Chondrocyte (in vitro differentiated cells): ENCODE data around the gene DRC3. TPM values are rescaled to one million over a fixed set of nuclear protein-coding genes. Genes with fewer than 3 reads are reported as not detected.

Experiments
- DNase-seq: peaks from one replicate; pipeline ENCODE4 v3.0.0; 2021; ENCODE audit warnings: mixed read lengths, low spot score
- H3K27ac Mint-ChIP-seq: one replicate; pipeline ENCODE4 v1.8.0; 2021; ENCODE audit warnings: mild to moderate bottlenecking, moderate library complexity, mixed read lengths; ENCODE audit not compliant: unreplicated experiment
- H3K27me3 Mint-ChIP-seq: 2 replicates; pipeline ENCODE4 v1.8.0; 2021; ENCODE audit warnings: low read depth, mixed read lengths
- H3K36me3 Mint-ChIP-seq: 2 replicates; pipeline ENCODE4 v1.8.0; 2021; ENCODE audit warnings: low read depth, mixed read lengths
- H3K4me1 Mint-ChIP-seq: 2 replicates; pipeline ENCODE4 v1.8.0; 2021; ENCODE audit warnings: low read depth, mild to moderate bottlenecking, mixed read lengths
- H3K4me3 Mint-ChIP-seq: one replicate; pipeline ENCODE4 v1.8.0; 2021; ENCODE audit warnings: mild to moderate bottlenecking, moderate library complexity, mixed read lengths; ENCODE audit not compliant: unreplicated experiment
- H3K9me3 Mint-ChIP-seq: 2 replicates; pipeline ENCODE4 v1.8.0; 2021; ENCODE audit warnings: low read depth, mixed read lengths
- CTCF ChIP-seq: fragments of 200-600 bp; sonication (generic); IDR thresholded peaks from 2 replicates; pipeline ENCODE4 v1.5.0; 2021; ENCODE audit warnings: antibody characterized with exemption, mild to moderate bottlenecking, moderate library complexity
- total RNA-seq: library from RNA; stranded (reverse); gene quantifications from 3 replicates; pipeline ENCODE4 v1.2.1, GENCODE V29; 2021

Gene DRC3
- total RNA-seq, 1 donor from 2014 or later = 1.2 TPM

- H3K27ac Mint-ChIP-seq = no peak overlapping the region
- no peak for DNase-seq
These were observed 47.1 kb downstream of the DRC3 start for GRCh38 chr17:18019838-18020154.

GRCh38 chr17:18020971-18021370 lies 48.3 kb downstream of the DRC3 start:
- DNase-seq = no peak
- Mint-ChIP-seq H3K9me3 (no peaks in the 10 kb centered on the region), H3K4me3 (no peak overlapping the region), H3K4me1 (peaks cover 9% of the 10 kb centered on the region), H3K27me3 (no peaks in the 10 kb centered on the region), H3K27ac (no peak overlapping the region), H3K36me3 (peaks cover 8% of the 10 kb centered on the region)
- TF ChIP-seq CTCF = no peak

More at GRCh38 chr17:18019838-18020154, 47.1 kb downstream of the DRC3 start:
- no peak for TF ChIP-seq CTCF
- no peaks in the 10 kb centered on the region for H3K9me3 Mint-ChIP-seq
- peaks cover 7% of the 10 kb centered on the region for H3K4me1 Mint-ChIP-seq
- H3K27me3 Mint-ChIP-seq = no peaks in the 10 kb centered on the region
- no peak overlapping the region for H3K4me3 Mint-ChIP-seq
- H3K36me3 Mint-ChIP-seq = peaks cover 14% of the 10 kb centered on the region

- no peak for DNase-seq
- Mint-ChIP-seq H3K4me3 (no peak overlapping the region), H3K4me1 (peaks cover 9% of the 10 kb centered on the region), H3K27me3 (no peaks in the 10 kb centered on the region), H3K27ac (no peak overlapping the region), H3K36me3 (peaks cover 7% of the 10 kb centered on the region), H3K9me3 (no peaks in the 10 kb centered on the region)
- no peak for TF ChIP-seq CTCF
These were observed 48.7 kb downstream of the DRC3 start for GRCh38 chr17:18021372-18021771.

- DNase-seq = no peak
- peaks cover 2% of the 10 kb centered on the region for H3K4me1 Mint-ChIP-seq
- H3K27ac Mint-ChIP-seq = no peak overlapping the region
- TF ChIP-seq CTCF = no peak
- H3K27me3 Mint-ChIP-seq = no peaks in the 10 kb centered on the region
- H3K36me3 Mint-ChIP-seq = peaks cover 8% of the 10 kb centered on the region
- no peak overlapping the region for H3K4me3 Mint-ChIP-seq
- no peaks in the 10 kb centered on the region for H3K9me3 Mint-ChIP-seq
These were observed 52.7 kb downstream of the DRC3 start for GRCh38 chr17:18025241-18025944.

GRCh38 chr17:18025945-18026776 lies 53.5 kb downstream of the DRC3 start:
- H3K27me3 Mint-ChIP-seq = no peaks in the 10 kb centered on the region
- no peak for TF ChIP-seq CTCF
- H3K27ac Mint-ChIP-seq = no peak overlapping the region

More at GRCh38 chr17:18025945-18026776, 53.5 kb downstream of the DRC3 start:
- Mint-ChIP-seq H3K4me1 (peaks cover 2% of the 10 kb centered on the region), H3K9me3 (no peaks in the 10 kb centered on the region), H3K36me3 (peaks cover 5% of the 10 kb centered on the region), H3K4me3 (no peak overlapping the region)
- DNase-seq = no peak
